Stimulated activated CD4-positive, alpha-beta T cell treated with anti-CD3 and anti-CD28 coated beads, Interleukin-15, amount 100 ng/mL, for 1 hour (primary cell): Measurements from ENCODE around the gene KIDINS220.

ENCODE experiments used
- DNase-seq, 2 donors: peaks; one replicate each; pipeline ENCODE4 v3.0.0-alpha.2; 2020; ENCODE audit warnings: low read depth in 1 of 2, low spot score in 1 of 2

Gene KIDINS220

GRCh38 chr2:8851811-8852560, 14.6 kb upstream of the KIDINS220 start:
- DNase-seq, result no peak

DNA sequence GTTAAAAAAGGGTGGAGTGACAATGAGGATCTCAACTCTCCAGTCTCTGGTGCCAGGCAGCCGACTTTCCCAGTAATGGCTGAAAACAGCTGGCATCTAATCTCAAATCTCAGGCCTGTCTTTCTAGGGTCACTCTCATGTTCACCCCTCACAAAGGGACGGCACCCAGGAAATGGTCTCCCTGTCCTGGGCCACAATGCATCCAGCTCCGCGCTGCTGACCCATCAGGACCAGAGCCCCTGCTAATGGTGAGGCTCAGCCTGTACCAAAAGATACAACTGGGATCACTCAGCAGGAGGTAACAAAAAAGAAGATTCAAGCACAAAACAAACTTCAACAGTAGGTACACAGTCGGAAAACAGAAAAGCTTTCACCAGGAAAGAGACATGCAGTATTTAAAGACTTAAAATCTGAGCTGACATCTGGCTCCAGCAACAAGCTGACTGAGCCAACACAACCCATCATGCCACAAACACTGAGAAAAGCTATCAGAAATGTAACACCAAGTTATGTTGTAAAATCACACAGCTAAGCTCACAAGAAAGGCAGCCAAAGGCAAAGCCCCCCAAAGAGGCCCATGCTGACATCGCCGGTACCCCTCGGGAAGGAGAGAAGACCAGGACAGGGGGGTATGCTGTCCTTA, 13.6 kb upstream of the KIDINS220 start:
- no peak for DNase-seq

GRCh38 chr2:8849327-8849726, 11.9 kb upstream of the KIDINS220 start:
- no peak for DNase-seq

DNA sequence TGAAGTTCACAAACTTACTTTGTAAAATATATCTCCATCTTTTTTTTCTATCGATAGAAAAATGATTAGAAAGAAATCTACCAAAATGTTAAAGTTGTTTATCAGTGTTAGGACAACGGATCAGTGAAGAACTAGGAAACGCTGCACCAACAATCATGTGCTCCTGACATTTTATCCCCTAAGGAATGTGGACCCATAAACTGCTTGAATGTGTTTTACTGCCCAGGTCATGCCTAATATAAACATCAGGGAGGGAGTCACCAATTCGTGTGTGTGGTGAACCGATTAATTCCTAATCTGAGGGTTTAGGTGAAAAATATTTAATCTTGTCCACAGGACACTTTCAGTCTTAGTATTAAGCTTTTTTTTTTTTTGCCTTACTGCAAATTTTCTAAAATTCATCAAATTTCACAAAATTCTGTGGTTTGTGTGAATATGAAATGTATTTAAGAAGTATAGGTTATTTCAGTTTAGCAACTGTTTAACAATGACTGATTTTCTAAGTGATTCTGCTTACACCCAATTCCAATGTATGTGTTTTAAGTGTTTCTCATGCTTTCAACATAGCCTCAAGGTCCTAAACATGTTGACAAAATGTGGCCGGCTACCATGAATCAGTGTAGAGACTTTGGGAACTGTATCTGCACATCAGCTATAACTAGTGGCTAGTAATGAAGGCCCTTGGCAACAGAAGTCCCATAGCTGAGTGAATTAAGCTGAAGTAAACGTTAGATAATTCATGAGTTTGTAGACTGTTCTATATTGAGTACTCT, 11.1 kb upstream of the KIDINS220 start:
- DNase-seq, result no peak

GRCh38 chr2:8847400-8847799, 10.0 kb upstream of the KIDINS220 start:
- no peak for DNase-seq

- no peak for DNase-seq
Measured at GRCh38 chr2:8841932-8842331, 4.5 kb upstream of the KIDINS220 start.

- DNase-seq, result no peak
Measured at GRCh38 chr2:8840475-8841091, 3.2 kb upstream of the KIDINS220 start.

DNA sequence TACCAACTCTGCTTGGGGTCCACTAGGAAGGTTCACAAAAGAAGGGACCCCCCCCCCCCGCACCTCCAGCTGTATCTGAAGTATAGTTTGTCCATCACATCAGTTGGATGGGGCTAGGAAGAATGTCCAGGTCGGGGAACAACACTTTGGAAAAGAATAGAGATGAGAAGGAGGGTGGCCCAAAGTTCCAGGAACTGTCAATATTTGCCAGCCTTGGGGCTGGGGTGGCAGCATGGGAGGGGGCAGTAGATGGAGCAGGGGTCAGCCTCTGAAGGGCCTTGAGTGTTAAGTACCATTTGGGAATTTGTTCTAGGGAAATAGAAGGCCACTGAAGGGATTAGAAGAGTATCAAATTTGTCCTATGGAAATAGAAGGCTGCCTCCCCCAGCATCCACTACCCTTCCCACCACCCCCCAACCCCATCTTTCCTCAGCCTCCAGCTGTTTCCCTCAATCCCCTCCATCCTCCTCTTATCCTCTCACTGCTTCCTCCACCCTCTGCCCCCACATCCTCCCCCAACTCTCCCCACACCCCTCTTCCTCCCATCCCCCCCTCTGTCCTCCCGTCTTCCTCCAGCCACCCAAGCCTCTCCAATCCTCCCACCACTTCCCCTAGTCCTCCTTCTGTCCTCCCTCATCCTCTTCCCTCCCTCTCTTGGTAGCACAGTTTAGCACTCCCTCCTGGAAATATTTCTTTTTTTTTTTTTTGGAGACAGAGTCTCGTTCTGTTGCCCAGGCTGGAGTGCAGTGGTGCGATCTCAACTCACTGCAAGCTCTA, 2.0 kb upstream of the KIDINS220 start:
- no peak for DNase-seq

DNA sequence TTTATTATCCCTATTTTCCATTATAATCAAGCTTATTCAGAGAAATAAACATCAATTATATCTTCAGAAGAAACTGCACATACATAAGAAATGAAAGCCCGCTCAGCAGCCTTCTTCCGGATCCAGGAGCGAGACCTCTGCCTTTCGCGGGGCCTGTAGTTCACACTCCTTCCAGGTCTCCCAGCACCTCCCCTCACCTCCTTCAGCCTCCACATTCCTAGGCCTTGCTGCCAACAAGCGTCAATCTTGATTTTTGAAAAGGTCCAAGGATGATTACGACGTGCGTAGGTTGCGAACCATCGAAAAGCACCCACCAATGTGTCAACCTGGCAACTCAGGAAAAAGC, 355 bp upstream of the KIDINS220 start:
- no peak for DNase-seq

GRCh38 chr2:8835279-8835678, 2.1 kb downstream of the KIDINS220 start:
- DNase-seq, result no peak

GRCh38 chr2:8833853-8834252, 3.6 kb downstream of the KIDINS220 start:
- no peak for DNase-seq

DNA sequence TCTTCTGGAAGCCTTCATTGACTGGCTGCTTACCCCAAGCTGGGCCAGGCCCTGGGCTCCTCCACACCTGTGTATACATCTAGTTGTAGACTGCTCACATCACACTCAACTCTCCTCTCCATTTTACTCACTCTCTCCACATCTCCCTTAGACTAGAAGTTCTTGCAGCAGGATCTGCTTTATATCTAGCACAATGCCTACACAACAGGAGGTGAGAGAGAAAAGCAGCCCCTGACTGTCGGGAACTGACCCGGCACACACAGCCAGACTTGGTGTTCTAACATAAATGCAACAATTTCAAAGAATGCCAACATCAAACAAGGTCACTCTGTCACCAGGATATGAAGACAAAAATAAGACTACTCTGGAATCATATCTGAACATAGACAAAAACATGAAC, 5.9 kb downstream of the KIDINS220 start:
- no peak for DNase-seq

DNA sequence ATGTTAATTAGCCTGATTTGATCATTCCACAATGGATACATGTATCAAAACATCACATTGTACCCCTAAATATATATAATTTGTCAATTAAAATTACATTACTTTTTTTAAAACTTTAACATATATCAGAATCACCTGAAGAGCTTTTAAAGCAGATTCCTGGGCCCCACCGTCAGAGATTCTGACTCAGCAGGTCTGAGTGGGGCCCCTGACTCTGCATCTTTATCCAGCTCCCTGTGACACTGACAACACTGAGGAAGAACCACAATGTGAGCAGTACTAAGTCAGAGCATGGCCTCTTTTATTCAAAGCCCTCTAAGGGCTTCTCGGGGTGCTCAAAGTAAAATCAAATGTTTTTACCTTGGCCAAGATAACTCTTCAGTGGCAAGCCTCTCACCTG, 9.7 kb downstream of the KIDINS220 start:
- DNase-seq, result no peak

DNA sequence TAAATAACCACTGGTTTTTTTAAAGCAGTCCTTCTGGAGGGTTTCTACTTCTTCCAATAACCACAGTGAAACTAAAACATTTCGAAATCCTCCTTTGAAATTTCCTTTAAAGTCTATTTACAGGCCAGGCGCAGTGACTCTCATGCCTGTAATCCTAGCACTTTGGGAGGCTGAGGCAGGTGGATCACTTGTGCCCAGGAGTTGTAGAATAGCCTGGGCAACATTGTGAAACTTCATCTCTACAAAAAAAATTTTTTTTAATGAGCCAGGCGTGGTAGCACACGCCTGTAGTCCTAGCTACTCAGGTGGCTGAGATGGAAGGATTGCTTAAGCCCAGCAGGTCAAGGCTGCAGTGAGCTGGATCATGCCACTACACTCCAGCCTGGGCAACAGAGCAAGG, 15.2 kb downstream of the KIDINS220 start:
- DNase-seq, result no peak

- no peak for DNase-seq
Measured at GRCh38 chr2:8821276-8822217, 15.9 kb downstream of the KIDINS220 start.

- DNase-seq, result no peak
Measured at GRCh38 chr2:8819948-8820347, 17.5 kb downstream of the KIDINS220 start.

DNA sequence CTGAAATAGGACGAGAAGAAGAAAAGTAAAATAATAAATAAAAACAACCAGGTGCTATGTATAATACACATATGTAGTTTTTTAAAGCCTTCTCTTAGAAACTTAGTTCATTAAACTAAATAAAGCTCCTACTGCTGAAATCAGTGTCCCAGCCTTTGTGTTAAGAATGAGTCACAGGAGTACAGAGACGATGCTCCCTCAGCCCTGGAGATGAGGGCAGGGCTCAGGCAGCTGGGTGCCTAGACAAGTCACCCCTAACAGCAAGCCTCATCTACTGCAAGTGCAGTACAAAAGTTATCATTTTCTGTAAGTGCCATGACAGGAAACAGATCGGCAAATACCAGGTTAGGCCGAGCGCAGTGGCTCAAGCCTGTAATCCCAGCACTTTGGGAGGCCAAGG, 18.2 kb downstream of the KIDINS220 start:
- DNase-seq, result no peak

- no peak for DNase-seq
Measured at GRCh38 chr2:8817221-8817620, 20.2 kb downstream of the KIDINS220 start.

- no peak for DNase-seq
Measured at GRCh38 chr2:8806885-8807704, 30.3 kb downstream of the KIDINS220 start.
